ENCODE measurements around the gene FCN2.

Gene FCN2

GRCh38 chr9:134913041-134913712 lies 32.6 kb downstream of the FCN2 start:
- no peak for DNase-seq

- DNase-seq: no peak
Observed at GRCh38 chr9:134913713-134914500, 33.3 kb downstream of the FCN2 start.

- no peak for DNase-seq
Observed at GRCh38 chr9:134914501-134914834, 33.9 kb downstream of the FCN2 start.

GRCh38 chr9:134915046-134915985 lies 34.7 kb downstream of the FCN2 start:
- DNase-seq: no peak

- DNase-seq: no peak
Observed at GRCh38 chr9:134916161-134916665, 35.6 kb downstream of the FCN2 start.

GRCh38 chr9:134917431-134918373 lies 37.1 kb downstream of the FCN2 start, which contains the start of gene FCN1:
Gene FCN1, minus strand, starts transcription at chr9:134917912. Its CDS starts 41 bp downstream, at chr9:134917871.
- no peak for DNase-seq

- no peak for DNase-seq
Observed at GRCh38 chr9:134918646-134919045, 38.0 kb downstream of the FCN2 start.

GRCh38 chr9:134919303-134919702 lies 38.7 kb downstream of the FCN2 start:
- DNase-seq: no peak

GRCh38 chr9:134922066-134922931 lies 41.7 kb downstream of the FCN2 start:
- no peak for DNase-seq

- no peak for DNase-seq
Observed at GRCh38 chr9:134922932-134923240, 42.3 kb downstream of the FCN2 start.

GRCh38 chr9:134923466-134923865 lies 42.9 kb downstream of the FCN2 start:
- no peak for DNase-seq

- DNase-seq: no peak
Observed at GRCh38 chr9:134925011-134925511, 44.5 kb downstream of the FCN2 start.

- no peak for DNase-seq
Observed at GRCh38 chr9:134928436-134929192, 48.0 kb downstream of the FCN2 start.

GRCh38 chr9:134929193-134930158 lies 48.9 kb downstream of the FCN2 start:
- no peak for DNase-seq

- DNase-seq: no peak
Observed at GRCh38 chr9:134930398-134930797, 49.8 kb downstream of the FCN2 start.

GRCh38 chr9:134932171-134932570 lies 51.6 kb downstream of the FCN2 start:
- no peak for DNase-seq

GRCh38 chr9:134932606-134933005 lies 52.0 kb downstream of the FCN2 start:
- no peak for DNase-seq

GRCh38 chr9:134933076-134933659 lies 52.6 kb downstream of the FCN2 start:
- DNase-seq: no peak

All from stimulated activated CD4-positive, alpha-beta T cell treated with anti-CD3 and anti-CD28 coated beads, Interleukin-4, amount 100 ng/mL, for 1 hour (primary cell).